ENCODE results near the gene TAS1R3.
"Not testable (repeated sequence)": the region's sequence is repeated elsewhere in the genome, so short reads cannot be mapped to it uniquely, and the experiment has no call there.

DNA sequence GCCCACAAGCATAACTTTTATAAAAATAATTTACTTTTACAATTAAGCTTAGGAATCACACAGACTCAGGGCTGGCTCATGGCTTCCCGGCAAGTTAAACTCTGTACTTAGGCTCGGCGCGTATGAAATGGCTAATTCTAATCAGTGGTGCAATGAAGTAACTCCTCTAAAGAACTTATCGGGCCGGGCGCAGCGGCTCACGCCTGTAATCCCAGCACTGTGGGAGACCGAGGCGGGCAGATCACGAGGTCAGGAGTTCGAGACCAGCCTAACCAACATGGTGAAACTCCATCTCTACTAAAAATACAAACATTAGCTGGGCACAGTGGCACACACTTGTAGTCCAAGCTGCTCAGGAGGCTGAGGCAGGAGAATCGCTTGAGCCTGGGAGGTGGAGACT, 39.0 kb downstream of the TAS1R3 start:
- TF ChIP-seq, protein P1, sequence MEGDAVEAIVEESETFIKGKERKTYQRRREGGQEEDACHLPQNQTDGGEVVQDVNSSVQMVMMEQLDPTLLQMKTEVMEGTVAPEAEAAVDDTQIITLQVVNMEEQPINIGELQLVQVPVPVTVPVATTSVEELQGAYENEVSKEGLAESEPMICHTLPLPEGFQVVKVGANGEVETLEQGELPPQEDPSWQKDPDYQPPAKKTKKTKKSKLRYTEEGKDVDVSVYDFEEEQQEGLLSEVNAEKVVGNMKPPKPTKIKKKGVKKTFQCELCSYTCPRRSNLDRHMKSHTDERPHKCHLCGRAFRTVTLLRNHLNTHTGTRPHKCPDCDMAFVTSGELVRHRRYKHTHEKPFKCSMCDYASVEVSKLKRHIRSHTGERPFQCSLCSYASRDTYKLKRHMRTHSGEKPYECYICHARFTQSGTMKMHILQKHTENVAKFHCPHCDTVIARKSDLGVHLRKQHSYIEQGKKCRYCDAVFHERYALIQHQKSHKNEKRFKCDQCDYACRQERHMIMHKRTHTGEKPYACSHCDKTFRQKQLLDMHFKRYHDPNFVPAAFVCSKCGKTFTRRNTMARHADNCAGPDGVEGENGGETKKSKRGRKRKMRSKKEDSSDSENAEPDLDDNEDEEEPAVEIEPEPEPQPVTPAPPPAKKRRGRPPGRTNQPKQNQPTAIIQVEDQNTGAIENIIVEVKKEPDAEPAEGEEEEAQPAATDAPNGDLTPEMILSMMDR (IDR thresholded peaks at IDR 0.05; ENCODE audit: poor library complexity, severe bottlenecking) = not testable (repeated sequence)
- TF ChIP-seq EP300 (conservative IDR thresholded peaks at IDR 0.05; ENCODE audit: poor library complexity, severe bottlenecking); REST (IDR thresholded peaks at IDR 0.05; ENCODE audit: borderline replicate concordance); EZH2 (IDR thresholded peaks at IDR 0.05; ENCODE audit: borderline replicate concordance, insufficient read depth, low read length, poor library complexity, severe bottlenecking): not testable (repeated sequence)

Measured in neural cell (in vitro differentiated cells).